Testis (tissue), 2 donors: Measurements from ENCODE around the gene PHKG1.
"Not testable (repeated sequence)": the region's sequence is repeated elsewhere in the genome, so short reads cannot be mapped to it uniquely, and the experiment has no call there.

Source experiments
- CTCF ChIP-seq, 3 experiments: fragments of 450-650 bp in 2 of 3; fragments of 200-600 bp in 1 of 3; sonication (generic) in 1 of 3; IDR thresholded peaks; one replicate each; pipeline ENCODE4 v1.5.1; 2016 to 2019; ENCODE audit warnings: antibody characterized with exemption in 3 of 3, mild to moderate bottlenecking in 2 of 3, moderate library complexity in 1 of 3
- POLR2A ChIP-seq: fragments of 450-650 bp; IDR thresholded peaks from one replicate; pipeline ENCODE4 v1.6.1; 2017; ENCODE audit warnings: antibody characterized with exemption, mild to moderate bottlenecking, moderate library complexity

- not testable (repeated sequence) for TF ChIP-seq CTCF (IDR thresholded peaks at IDR 0.05); POLR2A
These were observed 19.5 kb upstream of the PHKG1 start for GRCh38 chr7:56112244-56112643.
